ENCODE measurements around the gene FITM1.

GRCh38 chr14:24179961-24180796 is 49.7 kb downstream of the FITM1 start:
- TF ChIP-seq CTCF (conservative IDR thresholded peaks at IDR 0.05 in 1 of 2, IDR thresholded peaks at IDR 0.05 in 1 of 2; ENCODE audit: extremely low read depth in 1 of 2, insufficient read depth in 1 of 2, low read depth in 1 of 2, low read length in 2 of 2): no peak
- TF ChIP-seq EZH2 (IDR thresholded peaks at IDR 0.05; ENCODE audit: borderline replicate concordance, low read length): no peak
